Right atrium auricular region (tissue), 2 donors: ENCODE measurements around the gene NFIX. TPM values are rescaled to one million over a fixed set of nuclear protein-coding genes. Genes with fewer than 3 reads are reported as not detected.

Experiments
- DNase-seq: peaks from one replicate; pipeline ENCODE4 v3.0.0-alpha.2; 2019; ENCODE audit warnings: low spot score
- H3K27ac ChIP-seq, 2 donors: fragments of 200-600 bp; sonication (generic); 1 replicate in 1 of 2; 2 replicates in 1 of 2; pipeline ENCODE4 v1.5.1; 2016 to 2019
- H3K27me3 ChIP-seq, 2 donors: fragments of 200-600 bp; sonication (generic); one replicate each; pipeline versions ENCODE4 v1.5.1 to v1.6.0; 2017 to 2019
- H3K36me3 ChIP-seq: fragments of 200-600 bp; sonication (generic); one replicate; pipeline ENCODE4 v1.5.1; 2016
- H3K4me1 ChIP-seq, 2 donors: fragments of 200-600 bp; sonication (generic); one replicate each; pipeline versions ENCODE4 v1.5.1 to v1.6.0; 2017 to 2019
- H3K4me3 ChIP-seq, 2 donors: fragments of 200-600 bp; sonication (generic); 1 replicate in 1 of 2; 2 replicates in 1 of 2; pipeline ENCODE4 v1.5.1; 2017 to 2019; ENCODE audit warnings: mild to moderate bottlenecking in 1 of 2, moderate library complexity in 1 of 2
- H3K9me3 ChIP-seq, 2 donors: fragments of 200-600 bp; sonication (generic); one replicate each; pipeline ENCODE4 v1.5.1; 2019
- total RNA-seq, 2 donors: library from RNA; depleted of rRNA; stranded (reverse); fragments of >200 nt; gene quantifications; one replicate each; pipeline ENCODE4 v1.1.0, GENCODE V29; 2016
- TF ChIP-seq, protein P1 (sequence below), 2 donors: fragments of 200-600 bp; sonication (generic); IDR thresholded peaks; one replicate each; pipeline ENCODE4 v1.5.1; 2019; ENCODE audit warnings: antibody characterized with exemption in 2 of 2

Gene NFIX
- total RNA-seq, 2 donors from 2014 or later = 56.5 to 69.8 TPM

DNA sequence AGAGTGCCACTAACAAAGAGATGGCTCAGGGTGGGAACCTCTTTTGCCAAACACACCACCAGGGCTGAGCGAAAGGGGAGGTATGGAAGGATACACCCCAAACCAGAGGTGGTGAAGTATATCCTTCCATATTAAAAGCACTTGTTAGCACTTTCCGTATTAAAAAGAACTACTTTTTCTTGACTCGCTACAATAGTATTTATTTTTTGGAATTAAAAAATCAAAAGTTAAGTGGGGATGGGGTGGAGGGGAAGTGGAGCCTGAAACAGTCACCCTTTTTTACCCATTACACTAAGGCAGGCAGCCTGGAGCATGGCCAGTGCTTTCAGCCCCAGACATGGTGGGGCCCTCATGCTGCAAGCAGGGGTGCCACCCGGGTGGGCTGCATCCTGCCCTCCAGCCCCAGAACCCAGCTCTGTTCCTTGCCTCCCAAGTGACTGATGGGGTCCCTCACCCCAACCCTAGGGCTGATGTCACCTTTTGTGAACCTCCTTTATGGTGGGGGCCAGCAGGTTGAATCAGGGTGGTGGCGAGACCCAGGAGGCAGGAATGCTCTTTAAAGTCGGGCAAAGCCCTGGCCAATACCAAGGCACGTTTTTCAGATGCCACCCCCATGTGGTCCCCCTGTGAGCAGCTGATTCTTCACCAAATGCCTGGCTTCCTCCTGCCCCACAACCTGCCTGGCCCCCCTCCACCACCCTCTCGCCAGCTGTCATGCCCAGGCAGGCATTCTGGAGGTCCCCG lies 76.3 kb downstream of the NFIX start:
- H3K4me3 ChIP-seq = no peak overlapping the region
- peak overlapping the region; percentile 43 to 91 for H3K27ac ChIP-seq
- TF ChIP-seq, protein P1, sequence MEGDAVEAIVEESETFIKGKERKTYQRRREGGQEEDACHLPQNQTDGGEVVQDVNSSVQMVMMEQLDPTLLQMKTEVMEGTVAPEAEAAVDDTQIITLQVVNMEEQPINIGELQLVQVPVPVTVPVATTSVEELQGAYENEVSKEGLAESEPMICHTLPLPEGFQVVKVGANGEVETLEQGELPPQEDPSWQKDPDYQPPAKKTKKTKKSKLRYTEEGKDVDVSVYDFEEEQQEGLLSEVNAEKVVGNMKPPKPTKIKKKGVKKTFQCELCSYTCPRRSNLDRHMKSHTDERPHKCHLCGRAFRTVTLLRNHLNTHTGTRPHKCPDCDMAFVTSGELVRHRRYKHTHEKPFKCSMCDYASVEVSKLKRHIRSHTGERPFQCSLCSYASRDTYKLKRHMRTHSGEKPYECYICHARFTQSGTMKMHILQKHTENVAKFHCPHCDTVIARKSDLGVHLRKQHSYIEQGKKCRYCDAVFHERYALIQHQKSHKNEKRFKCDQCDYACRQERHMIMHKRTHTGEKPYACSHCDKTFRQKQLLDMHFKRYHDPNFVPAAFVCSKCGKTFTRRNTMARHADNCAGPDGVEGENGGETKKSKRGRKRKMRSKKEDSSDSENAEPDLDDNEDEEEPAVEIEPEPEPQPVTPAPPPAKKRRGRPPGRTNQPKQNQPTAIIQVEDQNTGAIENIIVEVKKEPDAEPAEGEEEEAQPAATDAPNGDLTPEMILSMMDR (IDR thresholded peaks at IDR 0.05) = no peak
- no peak for DNase-seq
- peaks cover 21% of the 10 kb centered on the region for H3K36me3 ChIP-seq
- H3K9me3 ChIP-seq = no peaks in the 10 kb centered on the region
- no peaks in the 10 kb centered on the region for H3K27me3 ChIP-seq
- peaks cover 0 to 80% of the 10 kb centered on the region in 2 donors for H3K4me1 ChIP-seq

DNA sequence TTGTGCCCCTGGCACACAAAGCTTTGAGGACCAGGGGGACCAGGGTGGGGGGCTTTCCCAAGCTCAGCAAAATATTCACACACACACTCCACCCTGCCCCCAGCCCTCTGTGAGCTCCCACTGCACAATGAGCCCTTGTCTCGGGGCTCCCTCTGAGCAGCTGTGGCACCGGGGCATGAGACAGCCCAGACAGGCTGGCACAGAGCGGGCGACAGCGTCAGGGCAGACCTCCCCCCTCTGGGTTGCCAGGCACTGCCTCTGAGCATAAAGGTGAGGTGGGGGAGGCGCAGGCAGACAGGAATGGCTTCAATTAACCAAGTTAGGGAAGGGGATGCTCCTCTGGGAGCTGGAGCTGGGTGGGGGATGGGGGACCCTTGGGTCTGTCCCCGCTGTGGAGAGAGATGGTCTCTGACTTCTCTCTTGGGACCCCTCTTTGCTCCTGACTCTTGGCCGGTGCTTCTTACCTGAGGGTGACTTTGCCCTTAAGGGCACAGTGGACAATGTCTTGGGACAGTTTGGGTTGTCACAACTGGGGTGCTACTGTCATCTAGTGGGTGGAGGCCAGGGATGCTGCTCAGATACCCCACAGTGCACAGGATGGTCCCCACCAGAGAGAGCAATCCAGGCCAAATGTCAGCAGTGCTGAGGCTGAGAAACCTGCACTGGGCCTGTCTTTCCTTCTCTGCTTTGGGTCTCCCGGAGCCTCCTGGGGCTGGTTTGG lies 77.1 kb downstream of the NFIX start:
- Histone ChIP-seq H3K36me3 (peaks cover 21% of the 10 kb centered on the region), H3K4me3 (no peak overlapping the region), H3K9me3 (no peaks in the 10 kb centered on the region), H3K27ac (peak overlapping the region; percentile 17 to 43), H3K27me3 (no peaks in the 10 kb centered on the region), H3K4me1 (peaks cover 0 to 80% of the 10 kb centered on the region in 2 donors)
- no peak for DNase-seq
- TF ChIP-seq, protein P1 (IDR thresholded peaks at IDR 0.05) = no peak

DNA sequence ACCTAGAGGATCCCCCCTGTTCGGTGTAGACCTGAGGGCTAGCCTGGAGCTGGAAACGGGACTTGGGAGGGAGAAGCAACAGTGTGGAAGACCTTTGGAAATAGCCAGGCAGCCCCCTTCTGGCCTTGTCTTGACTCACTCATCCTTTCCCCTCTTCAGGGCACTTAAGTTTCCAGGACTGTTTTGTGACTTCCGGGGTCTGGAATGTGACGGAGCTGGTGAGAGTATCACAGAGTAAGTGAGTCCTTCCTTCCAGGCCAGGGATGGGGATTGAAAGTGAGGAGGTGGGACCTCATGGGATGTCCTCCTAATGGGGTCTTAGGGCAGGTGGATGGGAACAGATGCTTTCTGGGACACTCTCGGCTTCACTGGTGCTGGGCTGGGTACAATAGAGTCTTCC lies 78.0 kb downstream of the NFIX start:
- Histone ChIP-seq H3K4me3 (no peak overlapping the region), H3K27ac (peak overlapping the region; percentile 3 to 17), H3K27me3 (no peaks in the 10 kb centered on the region), H3K4me1 (peaks cover 0 to 80% of the 10 kb centered on the region in 2 donors), H3K9me3 (no peaks in the 10 kb centered on the region), H3K36me3 (peaks cover 21% of the 10 kb centered on the region)
- TF ChIP-seq, protein P1 (IDR thresholded peaks at IDR 0.05) = no peak
- DNase-seq = no peak

DNA sequence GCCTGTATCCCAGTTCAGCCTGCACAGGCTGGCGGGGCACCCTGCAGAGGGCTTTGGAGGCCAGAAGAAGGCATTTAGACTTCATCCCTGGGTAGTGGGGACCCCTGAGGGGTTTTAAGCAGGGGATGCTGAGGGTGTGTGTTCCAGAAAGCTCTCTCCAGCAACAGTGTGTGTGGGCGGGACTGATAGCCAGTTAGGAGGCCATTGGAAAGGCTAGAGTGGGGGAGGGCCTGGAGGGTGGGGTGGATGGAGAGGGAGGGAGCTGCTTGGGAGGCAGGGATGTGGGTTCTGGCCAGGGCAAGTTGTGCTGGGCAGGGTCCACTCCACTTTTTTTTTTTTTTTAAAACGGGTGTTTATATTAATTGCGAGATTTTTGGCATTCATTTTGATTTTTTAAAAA lies 79.1 kb downstream of the NFIX start:
- DNase-seq = no peak
- Histone ChIP-seq H3K36me3 (peaks cover 21% of the 10 kb centered on the region), H3K4me3 (no peak overlapping the region)

DNA sequence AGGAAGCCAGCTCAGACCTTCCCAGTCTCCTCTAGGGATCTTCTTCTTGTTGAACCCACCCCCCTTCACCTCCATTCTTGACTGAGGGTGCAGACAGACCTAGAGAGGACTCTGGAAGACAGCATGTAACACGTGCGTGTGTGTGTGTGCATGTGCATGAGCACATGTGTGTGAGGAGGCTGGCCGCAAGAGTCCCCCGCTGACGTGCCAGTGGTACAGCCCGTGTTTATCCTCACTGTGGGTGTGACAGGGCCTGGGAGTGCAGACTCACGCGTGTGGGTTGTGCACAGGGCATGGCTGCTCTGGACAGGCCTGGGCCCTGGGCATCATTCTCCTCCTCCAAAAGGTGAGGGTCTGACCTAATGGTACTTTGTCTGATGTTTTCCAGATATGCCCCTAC lies 81.0 kb downstream of the NFIX start:
- DNase-seq = no peak
- Histone ChIP-seq H3K27ac (peak overlapping the region; percentile 55 to 86), H3K27me3 (no peaks in the 10 kb centered on the region), H3K36me3 (peaks cover 21% of the 10 kb centered on the region), H3K4me3 (no peak overlapping the region), H3K4me1 (peaks cover 0 to 70% of the 10 kb centered on the region in 2 donors), H3K9me3 (no peaks in the 10 kb centered on the region)
- TF ChIP-seq, protein P1 (IDR thresholded peaks at IDR 0.05) = no peak

More for the DNA sequence above, 79.1 kb downstream of the NFIX start:
- H3K27me3 ChIP-seq = no peaks in the 10 kb centered on the region
- H3K4me1 ChIP-seq = peaks cover 0 to 80% of the 10 kb centered on the region in 2 donors
- TF ChIP-seq, protein P1 (IDR thresholded peaks at IDR 0.05) = no peak
- H3K9me3 ChIP-seq = no peaks in the 10 kb centered on the region
- peak overlapping the region; percentile 6 to 17 for H3K27ac ChIP-seq
